GM21576 (cell line): ENCODE data around the gene RFX2.
"Not testable (repeated sequence)": the region's sequence is repeated elsewhere in the genome, so short reads cannot be mapped to it uniquely, and the experiment has no call there.

Experiments used
- ATAC-seq: cut with Tn5 transposase; IDR thresholded peaks from one replicate; pipeline ENCODE4 v1.9.1; 2021; ENCODE audit warnings: mild to moderate bottlenecking, moderate library complexity; ENCODE audit not compliant: unreplicated experiment

Gene RFX2

DNA sequence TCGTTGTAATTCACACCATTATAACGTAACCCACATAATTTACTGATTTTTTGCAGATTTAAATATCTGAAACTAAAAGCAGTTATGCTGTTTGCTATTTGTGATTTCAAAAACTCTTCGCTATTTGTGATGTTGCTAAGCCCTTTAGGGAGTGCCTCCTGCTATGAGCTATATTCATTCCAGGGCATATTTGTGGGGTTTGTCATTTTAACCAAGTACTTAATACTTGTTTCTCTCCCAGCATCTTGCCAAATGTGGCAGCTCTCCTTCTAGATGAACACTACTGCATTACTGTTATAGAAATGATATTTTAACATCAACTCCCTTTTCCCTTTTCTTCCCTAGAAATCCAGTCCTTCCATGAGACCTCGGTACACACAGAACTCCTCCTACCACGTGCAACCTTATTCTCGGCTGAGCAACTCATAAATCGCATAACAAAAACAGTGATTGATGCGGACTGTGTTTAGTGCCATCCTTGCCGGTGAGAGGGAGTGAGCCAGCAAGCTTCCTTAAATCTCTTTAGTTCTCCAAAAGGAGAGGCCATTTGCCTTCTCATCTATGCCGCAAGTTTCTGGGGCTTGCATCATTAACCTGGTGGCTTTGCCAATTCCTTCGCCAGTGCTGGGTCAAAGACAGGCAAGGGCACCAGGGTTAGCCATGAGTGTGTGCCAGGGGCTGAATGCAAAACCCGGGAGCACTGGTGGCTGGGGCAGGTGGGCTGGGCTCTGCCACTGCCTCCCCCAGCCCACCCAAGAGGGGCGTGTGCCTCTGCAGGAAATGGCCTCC lies 33.4 kb downstream of the RFX2 start:
- no peak for ATAC-seq

DNA sequence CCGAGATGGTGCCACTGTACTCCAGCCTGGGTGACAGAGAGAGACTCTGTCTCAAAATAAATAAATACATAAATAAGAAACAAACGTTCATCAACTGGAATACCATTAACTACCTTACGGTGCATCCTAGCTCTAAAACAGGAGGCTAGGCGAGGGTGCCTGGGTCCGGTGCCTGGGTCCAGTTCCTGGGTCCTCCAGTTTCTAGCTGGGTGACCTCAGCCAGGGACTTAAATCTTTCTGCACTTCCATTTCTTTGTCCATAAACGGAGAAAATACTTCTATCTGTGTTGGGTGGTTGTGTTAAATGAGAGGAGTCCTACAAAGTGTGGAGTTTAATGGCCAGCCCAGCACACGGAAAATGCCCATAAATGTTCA lies 34.0 kb downstream of the RFX2 start:
- ATAC-seq = no peak

DNA sequence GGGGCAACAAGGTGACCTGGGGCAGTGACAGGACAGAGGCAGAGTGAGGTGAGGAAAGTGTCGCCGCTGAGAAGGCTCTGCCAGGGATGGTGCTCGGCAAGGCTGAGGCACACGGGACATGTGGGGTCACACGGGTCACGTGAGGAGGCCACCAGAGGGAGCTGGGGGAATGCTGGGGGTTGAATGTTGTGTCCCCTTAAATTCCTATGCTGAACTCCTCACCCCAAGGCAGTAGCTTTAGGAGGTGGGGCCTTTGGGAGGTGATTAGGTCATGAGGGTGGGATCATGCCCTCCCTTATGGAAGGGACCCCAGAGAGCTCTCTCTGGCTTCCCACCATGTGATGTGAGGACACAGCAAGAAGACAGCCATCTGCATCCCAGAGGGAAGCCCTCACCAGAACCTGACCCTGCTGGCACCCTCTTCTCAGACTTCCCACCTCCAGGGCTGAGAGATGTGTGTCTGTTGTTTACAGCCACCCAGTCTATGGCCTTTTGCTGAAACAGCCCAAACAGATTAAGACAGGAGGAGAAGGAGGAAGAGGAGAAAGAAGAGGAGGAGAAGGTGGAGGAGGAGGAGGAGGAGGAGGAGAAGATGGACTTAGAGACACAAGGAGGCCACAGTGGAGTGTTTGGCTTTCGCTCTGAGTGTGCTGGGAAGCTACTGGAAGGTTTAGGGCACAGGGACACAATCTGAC lies 35.4 kb downstream of the RFX2 start:
- no peak for ATAC-seq

DNA sequence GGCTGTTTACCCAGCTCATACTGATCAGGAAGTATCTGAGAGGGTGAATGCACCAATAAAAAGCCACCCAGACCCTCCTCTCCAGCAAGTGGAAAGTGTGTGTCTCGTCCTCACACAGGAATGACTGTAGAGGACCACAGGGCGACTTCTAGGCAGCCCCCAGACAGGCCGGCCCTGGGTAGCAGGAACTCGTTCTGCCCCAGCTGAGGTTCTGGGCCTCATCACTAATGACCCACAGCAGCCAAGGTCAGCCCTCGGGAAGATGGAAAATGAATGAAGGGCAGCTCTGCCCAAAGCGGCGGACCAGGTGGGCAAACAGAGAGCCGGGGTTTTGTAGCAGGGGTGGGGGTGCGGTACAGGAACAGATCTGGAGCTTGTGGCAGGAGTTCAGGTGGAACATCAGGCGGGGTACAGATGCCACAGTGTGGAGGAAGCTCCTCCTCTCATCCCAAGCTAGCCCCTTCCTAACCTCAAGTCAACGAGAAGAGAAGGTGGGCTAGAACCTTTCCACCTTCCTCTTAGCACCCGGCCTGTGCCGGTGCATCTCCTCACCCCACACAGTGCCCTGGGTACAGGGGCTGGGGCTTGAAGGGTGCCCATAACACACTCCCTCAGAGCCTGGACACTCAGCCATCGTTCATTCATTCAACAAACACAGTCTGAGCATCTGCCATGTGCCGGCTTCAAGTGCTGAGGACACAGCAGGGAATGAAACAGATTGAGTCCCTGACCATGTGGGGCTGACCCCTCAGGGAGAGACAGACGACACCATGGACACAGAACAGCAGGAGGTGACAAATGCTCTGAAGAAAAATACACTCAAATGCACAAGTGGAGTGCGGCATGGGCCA lies 36.2 kb downstream of the RFX2 start:
- no peak for ATAC-seq

DNA sequence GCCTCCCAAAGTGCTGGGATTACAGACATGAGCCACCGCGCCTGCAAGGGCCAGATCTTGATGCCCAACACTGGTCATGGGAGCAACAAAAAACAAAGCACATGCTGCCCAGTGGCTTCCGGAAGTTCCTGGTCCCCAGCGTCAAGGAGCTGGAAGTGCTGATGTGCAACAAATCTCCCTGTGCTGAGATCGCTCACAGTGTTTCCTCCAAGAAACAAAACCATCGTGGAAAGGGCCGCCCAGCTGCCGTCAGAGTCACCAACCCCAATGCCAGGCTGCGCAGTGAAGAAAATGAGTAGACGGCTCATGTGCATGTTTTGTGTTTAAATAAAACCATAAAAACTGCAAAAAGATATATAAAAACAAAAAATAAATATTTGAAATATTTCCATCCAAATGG lies 37.1 kb downstream of the RFX2 start:
- not testable (repeated sequence) for ATAC-seq

DNA sequence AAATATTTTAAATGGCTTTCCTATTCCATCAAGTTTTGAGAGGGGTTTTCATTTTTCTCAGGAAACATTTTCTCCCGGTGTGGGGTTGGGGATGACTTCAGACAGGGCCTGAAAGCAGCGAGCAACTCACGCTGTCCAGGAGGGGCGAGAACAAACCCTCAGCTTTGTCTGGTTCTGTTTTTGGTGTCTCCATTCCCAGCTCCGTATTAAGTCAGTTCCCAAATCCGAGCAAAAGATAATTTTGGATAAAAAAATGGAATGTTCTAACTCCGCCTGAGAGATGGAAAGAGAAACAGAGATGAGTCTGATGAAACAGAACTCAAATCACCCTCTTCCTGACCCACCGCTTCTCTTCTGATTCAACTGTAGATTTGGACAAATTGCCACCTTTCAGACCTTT lies 38.4 kb downstream of the RFX2 start:
- no peak for ATAC-seq

DNA sequence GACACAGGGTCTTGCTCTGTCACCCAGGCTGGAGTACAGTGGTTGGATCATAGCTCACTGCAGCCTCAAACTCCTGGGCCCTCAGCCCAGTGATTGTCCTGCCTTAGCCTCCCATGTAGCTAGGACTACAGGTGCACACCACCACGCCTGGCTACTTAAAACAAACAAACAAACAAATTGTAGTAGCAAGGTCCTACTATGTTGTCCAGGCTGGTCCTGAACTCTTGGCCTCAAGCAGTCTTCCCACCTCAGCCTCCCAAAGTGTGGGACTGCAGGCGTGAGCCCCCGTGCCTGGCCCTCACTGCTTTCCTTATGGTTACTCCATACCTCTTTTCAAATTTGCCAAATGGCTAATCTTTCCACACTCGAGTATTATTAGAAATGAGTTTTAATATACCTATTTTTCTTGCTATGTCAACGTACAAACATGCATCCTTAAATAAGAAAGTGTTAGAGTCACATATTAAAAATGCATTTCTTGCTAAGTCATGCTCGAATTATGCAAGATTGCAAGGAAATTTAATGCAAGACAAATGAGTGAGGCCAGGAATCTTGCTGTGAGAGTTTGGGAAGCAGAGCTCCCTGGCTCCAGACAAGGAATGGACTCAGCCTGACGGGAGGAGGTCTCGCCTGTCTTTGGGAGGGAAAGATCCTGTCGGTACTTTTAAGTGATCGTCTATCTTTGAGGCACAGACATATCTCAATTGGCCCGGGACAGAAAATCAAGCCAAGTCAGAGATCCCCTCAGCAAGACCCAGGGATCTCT lies 39.4 kb downstream of the RFX2 start:
- no peak for ATAC-seq

DNA sequence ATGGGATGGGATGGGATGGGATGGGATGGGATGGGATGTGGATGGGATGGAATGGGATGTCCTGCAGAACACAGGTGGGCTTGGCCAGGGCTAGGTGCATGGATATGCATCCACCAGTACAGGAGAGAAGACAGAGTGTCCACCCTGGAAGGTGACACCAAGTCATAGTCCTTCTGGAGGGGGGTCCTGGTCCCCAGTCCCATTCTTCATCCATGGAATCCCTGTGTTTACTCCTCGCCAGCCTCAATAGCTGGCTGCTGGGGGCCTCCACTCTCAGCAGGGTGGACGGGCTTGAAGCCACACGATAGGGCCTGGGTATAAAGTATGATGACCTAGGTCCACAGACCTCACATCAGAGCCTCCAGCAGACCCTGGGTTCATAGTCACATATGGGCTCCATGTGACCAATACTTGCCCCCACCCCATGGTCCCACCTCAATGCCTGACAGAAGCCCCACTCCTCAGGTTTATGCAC lies 40.1 kb downstream of the RFX2 start:
- ATAC-seq = no peak

DNA sequence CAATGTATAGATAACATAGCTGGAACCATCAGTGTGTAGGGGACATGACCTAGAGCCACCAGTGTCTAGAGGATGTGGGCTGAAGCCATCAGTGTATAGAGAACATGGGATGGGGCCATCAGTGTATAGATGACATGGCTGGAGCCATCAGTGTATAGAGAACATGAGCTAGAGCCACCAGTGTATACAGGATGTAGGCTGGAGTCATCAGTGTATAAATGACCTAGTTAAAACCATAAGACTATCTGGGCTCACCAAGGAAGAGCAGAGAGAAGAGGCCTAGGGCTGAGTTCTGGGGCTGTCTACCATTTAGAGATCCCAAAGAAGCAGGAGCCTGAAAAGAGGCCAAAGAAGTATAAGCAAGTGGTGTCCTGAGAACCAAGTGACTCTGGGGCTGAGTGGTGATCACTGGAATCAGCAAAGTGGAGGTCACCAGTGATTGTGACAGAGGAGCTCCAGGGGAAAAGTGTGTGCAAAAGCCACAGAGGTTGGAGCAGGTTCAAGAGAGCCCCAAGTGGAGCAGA lies 41.0 kb downstream of the RFX2 start:
- no peak for ATAC-seq

DNA sequence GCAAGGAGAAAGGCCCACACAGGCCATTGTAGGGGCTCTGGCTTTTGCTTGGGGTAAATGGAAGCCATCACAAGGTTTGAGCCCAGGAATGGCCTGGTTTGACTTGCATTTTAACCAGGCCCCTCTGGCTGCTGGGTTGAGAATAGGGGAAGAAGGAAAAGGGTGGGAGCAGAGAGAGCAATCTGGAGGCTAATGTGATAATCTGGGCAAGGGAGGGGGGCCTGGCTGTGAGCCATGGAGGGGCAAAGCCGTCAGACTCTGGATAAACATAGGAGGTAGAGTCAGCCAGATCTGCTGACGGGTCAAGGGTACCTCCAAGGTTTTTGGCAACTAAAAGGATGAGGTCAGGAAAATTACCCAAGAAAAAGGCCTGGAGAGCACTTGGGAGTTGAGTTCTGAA lies 41.6 kb downstream of the RFX2 start:
- no peak for ATAC-seq

DNA sequence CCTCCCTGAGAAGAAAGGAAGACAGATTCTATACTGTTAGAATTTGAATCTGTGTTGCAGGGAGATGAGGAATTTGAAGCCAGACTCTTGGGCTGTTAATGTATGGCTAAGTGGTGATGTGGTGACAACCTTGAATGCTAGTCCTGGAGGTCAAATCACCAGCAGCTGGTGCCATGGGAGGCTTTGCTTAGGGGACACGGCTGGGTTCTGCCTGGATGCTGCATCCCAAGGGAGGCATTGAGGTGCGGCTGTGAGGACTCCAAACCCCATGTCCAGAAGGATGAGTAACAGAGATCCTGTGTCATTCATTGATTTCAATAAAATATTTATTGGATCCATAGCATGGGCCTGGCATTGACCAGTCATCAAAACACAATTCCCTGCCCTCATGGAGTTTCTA lies 42.3 kb downstream of the RFX2 start:
- no peak for ATAC-seq

DNA sequence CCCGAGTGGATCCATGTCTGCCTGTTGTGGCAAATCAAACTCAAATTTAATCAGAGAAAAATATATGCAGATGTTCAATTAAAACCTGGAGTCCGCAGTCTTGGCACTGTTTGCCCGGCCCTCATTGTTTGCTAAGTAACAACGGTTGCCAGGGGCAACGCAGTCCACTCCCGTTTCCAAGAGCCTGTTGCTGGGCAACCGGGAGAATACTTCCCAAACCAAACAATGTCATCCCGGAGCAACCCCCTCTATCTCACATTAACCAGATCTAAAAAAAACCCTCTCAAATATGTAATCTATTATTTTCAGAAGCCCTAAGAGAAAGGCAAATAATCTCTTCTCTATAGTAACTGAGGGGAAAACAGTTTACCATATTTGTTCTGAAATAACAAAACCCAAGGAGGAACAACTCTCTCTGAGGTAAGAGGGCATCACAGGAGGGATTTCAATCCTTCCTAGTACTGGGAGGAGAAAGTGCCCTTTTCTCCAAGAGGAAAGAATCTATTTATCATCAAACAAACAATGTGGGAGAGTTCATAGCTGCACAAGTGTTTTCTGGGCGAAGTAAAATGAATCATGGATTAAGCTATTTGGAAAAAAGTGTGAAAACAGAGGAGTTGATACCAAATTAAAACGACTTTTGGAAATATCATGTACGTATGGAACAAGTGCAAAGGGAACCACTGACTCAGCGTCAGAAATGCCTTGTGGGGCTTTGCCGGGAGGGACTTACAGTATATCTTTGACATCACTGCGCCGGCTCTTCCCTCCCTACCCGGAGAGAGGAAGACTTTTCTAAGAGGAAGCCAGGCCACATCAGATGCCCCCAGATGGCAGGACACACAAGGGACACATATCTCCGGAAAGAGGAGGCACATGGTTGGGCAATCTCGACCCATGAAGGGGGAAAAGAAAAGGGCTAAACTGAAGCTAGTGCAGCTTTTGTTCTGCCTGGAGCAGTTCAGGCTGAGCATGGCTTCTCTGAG lies 43.3 kb downstream of the RFX2 start:
- ATAC-seq = no peak

DNA sequence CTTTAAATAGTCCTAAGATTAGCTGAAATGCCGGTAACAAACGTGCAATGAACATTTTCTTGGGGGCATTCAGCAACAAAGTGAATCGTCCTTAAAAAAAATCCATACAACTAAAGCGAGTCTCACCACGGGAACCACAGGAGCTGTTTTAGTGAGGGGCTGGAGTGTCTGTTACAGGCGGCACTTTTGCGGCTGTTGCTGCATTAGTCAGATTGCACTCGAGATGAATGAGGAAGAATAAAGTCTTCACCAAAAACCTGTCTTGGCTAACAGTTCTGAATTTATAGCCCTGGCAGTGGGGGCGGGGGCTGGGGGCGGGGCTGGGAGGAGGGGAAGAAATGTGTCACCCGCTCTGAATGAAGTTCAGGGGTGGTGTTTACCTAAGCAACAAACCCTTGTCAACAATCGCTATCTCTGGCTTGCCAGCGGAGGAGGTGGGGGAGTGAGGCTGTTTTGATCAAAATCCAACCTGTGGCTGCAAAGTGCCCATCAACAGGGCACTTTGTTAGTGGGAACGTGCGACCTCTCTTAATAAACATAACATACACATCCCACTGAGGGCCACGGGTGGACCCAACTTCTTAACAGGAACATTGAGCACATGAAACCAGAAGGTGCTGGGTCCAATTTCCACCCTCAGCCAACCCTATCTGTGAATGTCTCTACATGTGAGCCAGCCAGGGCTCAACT lies 44.5 kb downstream of the RFX2 start:
- no peak for ATAC-seq

DNA sequence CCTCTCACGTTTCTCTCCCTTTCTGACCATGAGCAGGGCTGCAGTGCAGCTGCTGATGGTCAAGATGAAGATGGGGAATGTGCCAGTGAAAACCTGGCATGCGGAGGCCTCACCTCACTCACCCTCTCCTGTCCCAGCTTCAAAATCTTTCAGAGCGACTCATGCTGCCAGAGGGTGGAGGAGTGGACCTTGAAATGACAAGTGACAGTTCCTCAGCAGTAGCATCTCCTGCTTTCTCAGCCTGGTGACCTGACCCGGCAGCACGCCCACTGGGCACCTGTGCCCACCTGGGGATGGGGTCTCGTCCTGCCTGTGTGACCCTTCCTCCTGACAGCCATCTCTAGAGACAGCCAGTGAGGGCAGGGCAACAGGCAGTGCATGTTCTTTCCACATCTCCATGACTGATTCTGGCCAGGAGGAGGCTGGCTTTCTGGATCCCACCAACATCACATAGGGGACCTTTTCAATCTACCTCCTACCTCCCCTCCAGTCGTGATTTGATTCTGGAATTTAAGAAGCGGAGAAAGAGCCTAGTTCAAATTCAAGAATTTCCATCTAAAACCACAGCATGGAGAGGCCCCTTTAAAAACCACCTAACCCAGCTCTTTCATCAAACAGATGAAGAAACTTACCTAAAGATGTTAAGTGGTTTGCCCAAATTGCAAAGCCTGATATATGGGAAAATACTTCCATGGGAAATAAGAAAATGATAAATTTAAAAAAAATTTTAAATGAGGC lies 45.8 kb downstream of the RFX2 start:
- no peak for ATAC-seq

DNA sequence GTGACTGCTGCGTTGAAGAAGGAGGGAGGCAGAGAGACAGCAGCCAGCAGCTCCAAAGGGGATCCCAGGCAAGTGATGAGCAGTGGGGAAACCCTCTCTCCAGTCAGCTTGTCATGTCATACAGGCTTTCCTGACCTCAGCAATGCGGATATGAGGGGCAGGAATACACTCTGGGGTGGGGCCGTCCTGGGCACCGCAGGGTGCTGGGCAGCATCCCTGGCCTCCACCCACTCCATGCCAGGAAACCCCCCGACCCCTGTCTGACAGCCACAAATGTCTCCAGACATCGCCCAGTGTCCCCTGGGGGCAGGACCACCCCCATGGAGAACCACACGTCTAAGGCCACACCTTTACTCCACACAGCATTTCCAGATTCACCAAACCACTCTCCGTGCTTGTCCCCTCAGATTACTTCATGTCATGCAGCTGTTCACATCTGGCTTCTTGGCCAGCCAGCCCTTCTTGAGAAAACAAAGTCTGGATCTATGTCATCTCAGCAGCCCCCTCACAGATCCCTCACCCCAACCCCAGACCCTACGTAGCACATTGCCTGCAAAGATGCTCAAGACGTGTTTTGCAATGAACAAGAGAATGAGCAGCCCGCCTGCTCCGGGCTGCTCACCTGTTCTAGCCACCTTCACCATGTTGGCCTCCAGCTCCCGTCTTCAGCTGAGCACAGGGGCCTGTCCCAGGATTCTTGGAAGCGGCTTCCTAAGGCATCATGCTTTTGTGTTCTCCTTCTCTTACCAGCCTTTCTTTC lies 46.5 kb downstream of the RFX2 start:
- ATAC-seq = no peak

DNA sequence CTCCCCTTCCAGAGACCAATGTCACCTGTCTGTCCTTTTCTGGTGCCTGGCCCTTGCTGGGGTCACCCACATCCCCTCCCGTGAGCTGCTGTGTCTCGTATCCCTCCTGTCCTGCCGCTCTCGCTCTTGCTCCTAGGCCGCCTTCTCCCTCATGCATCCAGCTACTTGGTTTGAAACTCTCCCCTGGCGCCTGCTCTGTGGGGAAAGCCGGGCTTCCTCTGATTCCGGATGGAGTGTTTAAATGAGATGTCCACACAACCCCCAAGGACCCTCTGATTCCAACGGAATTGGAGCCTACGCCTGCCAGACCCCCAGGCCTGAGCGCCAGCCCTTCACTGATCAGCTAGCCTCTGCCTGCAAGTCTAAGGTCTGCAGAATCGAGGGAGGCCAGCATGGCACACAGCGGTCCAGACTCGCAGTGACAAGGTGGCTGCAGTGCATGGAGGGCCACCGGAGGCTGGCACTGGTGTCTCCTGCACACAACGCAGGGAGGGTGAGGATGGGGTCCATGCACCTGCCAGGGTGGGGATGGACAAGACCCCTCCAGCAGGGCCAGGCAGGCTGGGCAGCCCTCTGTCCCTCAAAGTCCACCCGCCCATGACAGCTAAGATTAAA lies 47.2 kb downstream of the RFX2 start:
- ATAC-seq = no peak

DNA sequence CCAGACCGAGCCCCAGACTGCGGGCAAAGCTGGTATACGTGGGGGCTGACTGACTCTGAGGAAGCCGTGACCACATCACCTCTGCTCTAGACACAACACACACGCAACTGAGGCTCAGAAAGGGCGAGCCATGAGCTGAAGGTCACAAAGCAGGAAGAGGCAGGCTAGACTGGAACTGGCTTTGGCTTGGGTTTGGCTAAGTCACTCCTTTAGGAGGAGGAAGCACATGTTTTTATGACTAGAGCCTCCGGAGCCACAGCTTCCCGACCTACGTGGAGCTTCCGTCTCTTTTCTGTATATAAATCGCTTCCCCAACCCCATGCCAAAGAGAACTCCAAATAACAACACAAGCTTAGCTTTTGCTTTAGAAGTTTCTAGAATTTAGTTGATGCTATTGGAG lies 48.0 kb downstream of the RFX2 start:
- no peak for ATAC-seq
